Motor neuron (in vitro differentiated cells): ENCODE data around the gene FARP2. TPM values are rescaled to one million over a fixed set of nuclear protein-coding genes. Genes with fewer than 3 reads are reported as not detected.
"Not testable (repeated sequence)": the region's sequence is repeated elsewhere in the genome, so short reads cannot be mapped to it uniquely, and the experiment has no call there.

Experiments
- ATAC-seq, 8 experiments: fragments of 200-7000 bp; cut with Tn5 transposase; replicated peaks in 6 of 8; 2 replicates each; pipeline ENCODE4 v1.8.0; 2021; ENCODE audit warnings: mild to moderate bottlenecking in 8 of 8, moderate library complexity in 8 of 8
- H3K27ac ChIP-seq, 2 donors: fragments of 250-450 bp; sonication (Bioruptor Pico); 2 replicates each; pipeline ENCODE4 v1.9.0; 2021; ENCODE audit warnings: antibody characterized with exemption in 2 of 2, mild to moderate bottlenecking in 2 of 2, moderate library complexity in 1 of 2
- H3K4me1 ChIP-seq, 2 donors: fragments of 250-450 bp; sonication (Bioruptor Pico); replicated peaks in 1 of 2; 2 replicates each; pipeline ENCODE4 v1.6.1; 2021; ENCODE audit warnings: antibody characterized with exemption in 2 of 2, mild to moderate bottlenecking in 2 of 2, moderate library complexity in 1 of 2
- H3K4me3 ChIP-seq, 5 donors: fragments of 250-450 bp; sonication (Bioruptor Pico); 2 replicates each; pipeline ENCODE4 v1.9.0; 2021; ENCODE audit warnings: antibody characterized with exemption in 5 of 5, mild to moderate bottlenecking in 5 of 5, moderate library complexity in 4 of 5
- WGBS, 10 experiments: fragments of 450-650 bp; shearing (Covaris generic); methylation state at CpG; one replicate each; pipeline ENCODE4 v1.0.0; 2022; 5-methylcytosine and 5-hydroxymethylcytosine counted together
- in situ Hi-C, 9 experiments: fragments of 400-800 bp; cut with MboI; loops; one replicate each; pipeline ENCODE4 v1.15.0; 2021; ENCODE audit warnings: low sequenced_read_pairs in 9 of 9, low pct_unique_long_range_greater_than_20kb in 2 of 9; ENCODE audit not compliant: unreplicated experiment in 9 of 9
- total RNA-seq, 8 experiments: library from RNA; unstranded; fragments of 300-600 nt; gene quantifications; 2 replicates each; pipeline versions ENCODE4 v1.2.3 to v1.2.4, GENCODE V29; 2022

Gene FARP2
- total RNA-seq, 8 experiments from 2014 or later: 11.9 to 41.2 (median 22.8) TPM

DNA sequence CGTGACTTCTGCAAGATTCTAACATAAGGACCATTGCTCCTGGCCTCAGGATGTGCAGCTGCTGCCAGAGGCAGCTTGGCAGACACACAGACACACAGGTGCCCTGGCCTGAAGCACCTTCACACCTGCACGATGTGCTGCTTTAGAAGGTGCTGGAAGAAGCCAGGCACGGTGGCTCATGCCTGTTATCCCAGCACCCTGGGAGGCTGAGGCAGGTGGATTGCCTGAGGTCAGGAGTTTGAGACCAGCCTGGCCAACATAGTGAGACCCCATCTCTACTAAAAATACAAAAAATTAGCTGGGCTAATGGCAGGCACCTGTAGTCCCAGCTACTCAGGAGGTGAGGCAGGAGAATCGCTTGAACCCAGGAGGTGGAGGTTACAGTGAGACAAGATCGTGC is 57.4 kb downstream of the FARP2 start:
- H3K4me1 ChIP-seq, in situ Hi-C loops, H3K27ac ChIP-seq, H3K4me3 ChIP-seq, ATAC-seq: not testable (repeated sequence)
- 50 to 100% (median 100%) methylated on average over 1 to 2 of the region's 5 CpGs; no CpG with 5 or more reads in 3 of the 10 experiments for WGBS, 10 experiments

DNA sequence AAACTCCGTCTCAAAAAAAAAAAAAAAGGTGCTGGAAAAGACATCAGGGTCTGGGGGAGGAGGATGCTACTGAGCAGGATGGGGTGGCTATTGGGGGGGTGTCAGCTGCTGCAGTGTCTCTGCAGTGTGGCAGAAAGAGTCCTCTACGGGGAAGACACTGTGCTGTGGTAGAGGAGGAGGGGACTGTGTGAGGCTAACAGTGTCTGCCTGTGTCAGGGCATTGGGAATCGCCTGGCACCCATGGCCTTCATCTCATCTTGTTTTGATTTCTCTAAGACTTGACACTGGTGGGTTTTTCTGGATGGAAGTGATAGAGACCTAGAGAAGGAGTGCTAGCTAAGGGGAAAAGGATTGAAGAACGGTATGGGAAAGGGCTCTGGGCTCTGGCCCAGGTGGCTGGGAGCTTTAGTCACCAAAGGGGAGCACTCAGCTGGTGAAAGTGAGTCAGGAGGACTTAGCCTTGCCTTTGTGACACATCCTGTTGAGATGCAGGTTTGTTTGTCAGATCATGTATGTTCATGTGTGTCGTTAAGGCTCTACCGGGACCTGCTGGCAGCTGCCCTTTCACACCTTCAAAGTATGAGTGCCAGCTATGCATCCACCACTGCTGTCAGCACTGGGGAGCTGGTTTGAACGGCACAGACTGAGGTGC is 58.0 kb downstream of the FARP2 start:
- no peak overlapping the region for H3K27ac ChIP-seq
- 60 to 92% (median 86%) methylated on average over 1 to 4 of the region's 7 CpGs; no CpG with 5 or more reads in 5 of the 10 experiments for WGBS, 10 experiments
- ATAC-seq: no peak
- in situ Hi-C loops: no loop called here
- H3K4me3 ChIP-seq: no peak overlapping the region
- H3K4me1 ChIP-seq: no peaks in the 10 kb centered on the region

DNA sequence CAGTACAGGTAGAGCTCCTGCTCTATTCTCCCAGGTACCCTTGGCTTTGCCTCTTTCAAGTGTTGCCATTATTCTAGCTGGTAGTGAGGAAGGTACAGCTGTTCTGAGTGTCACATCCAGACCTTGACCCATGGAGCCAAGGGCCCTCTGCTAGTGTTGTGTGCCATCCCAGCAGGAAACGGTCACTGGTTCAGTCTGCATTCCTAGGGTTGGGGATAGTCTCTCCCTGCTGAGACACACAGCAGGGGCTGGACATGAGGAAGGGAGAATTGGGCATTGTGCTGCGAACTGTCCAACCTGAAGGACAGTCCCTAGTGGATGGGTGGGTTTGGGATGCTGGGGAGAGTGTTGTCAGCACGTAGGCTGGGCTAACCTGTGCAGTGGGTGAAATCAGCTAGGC is 59.1 kb downstream of the FARP2 start:
- WGBS, 10 experiments: 80 to 90% (median 88%) methylated on average over 1 to 3 of the region's 3 CpGs; no CpG with 5 or more reads in 7 of the 10 experiments

DNA sequence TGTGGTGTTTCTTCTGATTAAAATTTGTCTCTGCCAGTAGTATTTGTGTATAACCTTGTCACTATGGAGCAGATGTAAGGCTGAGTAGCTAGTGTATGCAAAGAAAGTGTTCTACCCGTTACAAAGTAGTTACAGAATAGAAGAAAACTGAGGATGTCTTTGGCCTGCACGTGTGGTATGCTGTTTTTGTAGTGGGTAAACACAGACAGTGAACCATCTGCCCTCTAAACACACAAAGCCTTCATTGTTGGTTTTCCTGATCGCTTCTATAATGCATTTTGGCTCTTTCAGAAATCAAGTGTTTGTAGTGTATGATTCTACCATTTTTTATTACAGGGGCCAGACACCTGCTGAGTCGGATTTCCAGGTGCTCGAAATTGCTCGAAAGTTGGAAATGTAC is 61.5 kb downstream of the FARP2 start:
- no peak overlapping the region for H3K4me3 ChIP-seq
- in situ Hi-C loops: no loop called here
- peak in 1 of 8 experiments; percentile 38 for ATAC-seq
- H3K27ac ChIP-seq: no peak overlapping the region
- 60 to 100% (median 90%) methylated on average over 1 to 3 of the region's 6 CpGs; no CpG with 5 or more reads in 2 of the 10 experiments for WGBS, 10 experiments
- H3K4me1 ChIP-seq: no peaks in the 10 kb centered on the region

More for the DNA sequence above, 59.1 kb downstream of the FARP2 start:
- no peaks in the 10 kb centered on the region for H3K4me1 ChIP-seq
- ATAC-seq: no peak
- no peak overlapping the region for H3K4me3 ChIP-seq
- no peak overlapping the region for H3K27ac ChIP-seq
- in situ Hi-C loops: no loop called here

DNA sequence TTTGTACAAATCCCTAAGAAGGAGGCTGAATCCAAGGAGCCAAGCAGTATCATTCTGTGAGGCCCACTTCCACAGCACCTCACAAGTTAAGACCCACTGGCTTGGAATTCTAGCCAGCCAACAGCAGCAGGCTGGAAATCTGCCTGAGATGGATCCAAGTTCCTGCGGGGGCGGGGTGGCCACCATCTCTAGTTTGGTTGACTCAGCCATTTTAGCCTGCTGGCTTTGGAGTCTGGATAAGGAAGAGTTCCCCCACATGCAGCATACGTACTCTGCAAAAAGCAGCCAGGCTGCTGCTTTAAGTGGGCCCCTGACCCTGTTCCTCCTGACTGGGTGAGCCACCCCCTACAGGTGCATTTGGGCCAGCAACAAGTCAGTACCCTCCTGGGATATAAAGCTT is 65.2 kb downstream of the FARP2 start:
- Histone ChIP-seq H3K4me3 (no peak overlapping the region), H3K27ac (no peak overlapping the region), H3K4me1 (no peaks in the 10 kb centered on the region)
- WGBS, 10 experiments: 89 to 93% (median 92%) methylated on average over 2 to 3 of the region's 3 CpGs; no CpG with 5 or more reads in 7 of the 10 experiments
- ATAC-seq: no peak
- in situ Hi-C loops: no loop called here

DNA sequence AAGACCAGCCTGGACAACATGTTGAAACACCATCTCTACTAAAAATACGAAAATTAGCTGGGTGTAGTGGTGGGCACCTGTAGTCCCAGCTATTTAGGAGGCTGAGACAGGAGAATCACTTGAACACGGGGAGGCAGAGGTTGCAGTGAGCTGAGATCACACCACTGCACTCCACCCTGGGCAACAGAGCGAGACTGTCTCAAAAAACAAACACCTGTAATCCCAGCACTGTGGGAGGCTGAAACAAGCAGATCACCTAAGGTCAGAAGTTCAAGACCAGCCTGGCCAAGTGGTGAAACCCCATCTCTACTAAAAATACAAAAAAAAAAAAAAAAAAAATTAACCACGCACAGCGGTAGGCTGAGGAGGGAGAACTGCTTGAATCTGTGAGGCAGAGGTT is 65.9 kb downstream of the FARP2 start:
- ATAC-seq, in situ Hi-C loops: not testable (repeated sequence)
- 87 to 100% (median 100%) methylated on average over 1 to 4 of the region's 5 CpGs; no CpG with 5 or more reads in 1 of the 10 experiments for WGBS, 10 experiments

DNA sequence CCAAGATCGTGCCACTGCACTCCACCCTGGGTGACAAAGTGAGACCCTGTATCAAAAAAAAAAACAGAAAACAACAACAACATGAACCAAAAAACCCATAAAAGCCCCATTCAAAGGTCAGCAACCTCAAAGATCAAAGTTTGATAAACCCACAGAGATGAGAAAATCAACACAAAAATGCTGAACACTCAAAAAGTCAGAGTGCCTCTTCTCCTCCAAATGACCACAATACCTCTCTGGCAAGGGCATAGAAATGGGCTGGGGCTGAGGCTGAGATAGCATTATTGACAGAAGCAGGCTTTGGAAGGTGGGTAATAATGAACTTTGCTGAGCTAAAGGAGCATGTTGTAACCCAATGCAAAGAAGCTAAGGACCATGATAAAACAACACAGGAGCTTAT is 66.3 kb downstream of the FARP2 start:
- in situ Hi-C loops: no loop called here
- no peak for ATAC-seq
- H3K27ac ChIP-seq: no peak overlapping the region
- no peaks in the 10 kb centered on the region for H3K4me1 ChIP-seq
- no peak overlapping the region for H3K4me3 ChIP-seq
- 91 to 100% (median 100%) methylated on average over 1 of the region's 1 CpG; no CpG with 5 or more reads in 3 of the 10 experiments for WGBS, 10 experiments

More for the DNA sequence above, 65.9 kb downstream of the FARP2 start:
- not testable (repeated sequence) for H3K27ac ChIP-seq, H3K4me1 ChIP-seq, H3K4me3 ChIP-seq

DNA sequence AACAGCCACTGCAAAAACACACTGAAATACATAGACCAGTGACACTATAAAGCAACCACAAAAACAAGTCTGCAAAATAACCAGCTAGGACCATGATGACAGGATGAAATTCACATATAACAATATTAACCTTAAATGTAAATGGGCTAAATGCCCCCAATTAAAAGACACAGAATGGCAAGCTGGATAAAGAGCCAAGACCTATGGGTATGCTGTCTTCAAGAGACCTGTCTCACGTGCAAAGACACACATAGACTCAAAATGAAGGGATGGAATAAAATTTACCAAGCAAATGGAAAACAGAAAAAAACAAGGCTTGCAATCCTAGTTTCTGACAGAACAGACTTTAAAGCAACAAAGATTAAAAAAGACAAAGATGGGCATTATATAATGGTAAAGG is 67.4 kb downstream of the FARP2 start:
- WGBS, 10 experiments: 36 to 100% (median 100%) methylated on average over 1 of the region's 1 CpG; no CpG with 5 or more reads in 1 of the 10 experiments
- in situ Hi-C loops, H3K4me3 ChIP-seq, H3K27ac ChIP-seq, H3K4me1 ChIP-seq, ATAC-seq: not testable (repeated sequence)

DNA sequence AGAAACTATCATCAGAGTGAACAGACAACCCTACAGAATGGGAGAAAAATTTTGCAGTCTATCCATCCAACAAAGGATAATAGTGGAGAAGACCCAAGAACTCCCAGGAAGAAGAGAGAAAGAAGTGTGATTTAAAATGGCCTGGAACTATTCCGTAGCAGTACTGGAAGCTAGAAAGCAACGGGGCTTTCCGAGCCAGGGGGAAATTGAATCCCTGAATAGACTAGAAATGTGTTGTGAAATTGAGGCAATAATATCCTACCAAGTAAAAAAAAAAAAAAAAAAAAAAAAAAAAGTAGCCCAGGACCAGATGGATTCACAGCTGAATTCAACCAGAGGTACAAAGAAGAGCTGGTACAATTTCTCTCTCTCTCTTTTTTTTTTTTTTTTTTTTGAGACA is 69.3 kb downstream of the FARP2 start:
- Histone ChIP-seq H3K27ac (no peak overlapping the region), H3K4me3 (no peak overlapping the region), H3K4me1 (no peaks in the 10 kb centered on the region)
- in situ Hi-C loops: no loop called here
- no peak for ATAC-seq
- 51 to 96% (median 74%) methylated on average over 1 to 3 of the region's 3 CpGs; no CpG with 5 or more reads in 2 of the 10 experiments for WGBS, 10 experiments

DNA sequence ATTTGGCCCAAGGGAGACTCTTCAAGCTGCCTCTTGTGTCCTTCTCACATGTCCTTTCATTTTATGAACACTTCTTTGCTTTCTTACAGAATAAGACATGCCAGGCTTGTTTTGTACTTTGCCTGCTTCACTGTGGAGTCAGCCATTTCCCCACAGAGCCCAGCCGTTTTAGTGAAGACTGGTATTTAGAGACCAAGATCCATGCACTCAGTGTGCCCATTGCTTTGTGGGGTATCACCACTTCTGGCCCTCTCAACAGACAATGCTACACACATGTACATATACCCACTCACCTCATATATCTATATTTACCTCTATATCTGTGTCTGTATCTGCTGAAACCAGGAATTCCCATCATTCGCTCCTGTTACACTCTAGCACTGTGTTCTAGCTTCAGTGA is 74.1 kb downstream of the FARP2 start:
- in situ Hi-C loops: no loop called here
- no peak for ATAC-seq
- H3K4me3 ChIP-seq: no peak overlapping the region
- no peaks in the 10 kb centered on the region for H3K4me1 ChIP-seq
- WGBS, 10 experiments: 80 to 100% (median 100%) methylated on average over 1 to 2 of the region's 2 CpGs; no CpG with 5 or more reads in 3 of the 10 experiments
- no peak overlapping the region for H3K27ac ChIP-seq

DNA sequence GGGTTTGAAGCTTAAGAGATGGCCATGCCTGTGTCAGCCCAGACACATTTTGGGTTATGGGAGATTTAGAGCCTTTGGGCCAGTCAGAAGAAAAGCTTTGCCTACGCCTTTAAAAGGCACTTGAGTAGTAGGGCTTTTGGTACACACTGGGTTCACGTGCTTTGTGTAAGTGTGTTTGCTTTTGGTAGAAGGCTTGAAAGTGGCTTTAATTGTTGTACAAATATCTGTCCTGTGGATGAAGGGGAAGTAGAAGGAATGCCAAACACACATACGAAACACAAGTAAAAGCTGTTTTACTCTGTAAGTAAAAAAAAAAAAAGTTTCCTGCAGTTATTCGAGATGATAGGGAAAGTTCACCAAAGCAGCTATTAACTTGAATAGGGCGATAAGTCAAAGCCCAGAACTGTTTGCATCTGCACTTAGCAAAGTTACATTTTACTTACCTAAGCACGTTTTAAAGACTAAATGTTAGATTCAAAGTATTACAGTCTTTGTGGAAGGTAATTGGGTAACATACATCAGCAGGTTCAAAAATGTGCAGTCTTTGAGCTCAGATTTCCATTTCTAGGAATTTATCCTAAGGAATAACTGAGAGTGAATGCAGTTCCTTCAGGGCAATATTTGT is 76.9 kb downstream of the FARP2 start:
- in situ Hi-C loops: no loop called here
- ATAC-seq: peak in 1 of 8 experiments; percentile 63
- Histone ChIP-seq H3K27ac (no peak overlapping the region), H3K4me3 (no peak overlapping the region), H3K4me1 (no peaks in the 10 kb centered on the region)
- 83 to 94% (median 90%) methylated on average over 2 to 6 of the region's 6 CpGs for WGBS, 10 experiments

DNA sequence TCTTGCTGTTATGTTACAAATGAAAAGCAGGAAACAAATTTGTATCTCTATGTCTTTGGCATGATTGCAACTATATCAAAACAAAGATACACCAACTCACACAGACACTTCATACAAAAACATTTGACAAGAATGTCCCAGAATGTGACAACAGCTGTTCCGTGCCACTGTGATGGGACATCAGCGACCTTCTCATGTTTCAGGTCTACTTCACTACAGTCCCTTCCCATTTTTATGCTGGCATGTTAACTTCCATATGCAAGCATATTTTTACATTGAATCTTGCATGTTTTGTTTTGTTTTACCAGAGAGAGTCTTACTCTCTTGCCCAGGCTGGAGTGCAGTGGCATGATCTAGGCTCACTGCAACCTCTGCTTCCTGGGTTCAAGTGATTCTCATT is 81.1 kb downstream of the FARP2 start:
- Histone ChIP-seq H3K4me1 (no peaks in the 10 kb centered on the region), H3K4me3 (no peak overlapping the region), H3K27ac (no peak overlapping the region)
- in situ Hi-C loops: no loop called here
- peak in 3 of 8 experiments; percentile 27 to 63 (median 49) for ATAC-seq
- 73 to 100% (median 90%) methylated on average over 1 to 2 of the region's 2 CpGs; no CpG with 5 or more reads in 3 of the 10 experiments for WGBS, 10 experiments

DNA sequence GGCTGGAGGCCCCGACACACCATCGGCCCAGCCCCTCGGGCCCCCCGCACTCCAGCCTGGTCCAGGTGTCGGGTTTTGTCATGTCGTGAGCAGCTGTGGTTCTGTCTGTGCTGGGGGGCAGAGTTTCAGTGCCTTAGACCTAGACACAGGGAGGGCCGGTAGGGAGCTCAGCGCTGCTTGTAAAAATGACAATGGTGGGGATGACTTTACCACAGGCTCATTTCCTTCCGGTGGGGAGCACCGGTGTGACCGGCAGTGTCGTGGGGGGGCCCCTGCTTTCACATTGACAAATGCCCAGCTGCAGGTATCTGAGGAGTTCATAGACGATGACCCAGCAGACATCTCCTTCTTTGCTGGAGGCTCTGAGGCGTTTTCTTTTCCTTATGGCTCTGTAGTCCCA is 85.4 kb downstream of the FARP2 start:
- no peak for ATAC-seq
- WGBS, 10 experiments: 67 to 100% (median 88%) methylated on average over 1 to 5 of the region's 14 CpGs; no CpG with 5 or more reads in 7 of the 10 experiments
- Histone ChIP-seq H3K4me1 (no peaks in the 10 kb centered on the region), H3K27ac (no peak overlapping the region), H3K4me3 (no peak overlapping the region)
- in situ Hi-C loops: no loop called here
